Stimulated activated naive CD8-positive, alpha-beta T cell treated with anti-CD3 and anti-CD28 coated beads, Interleukin-15, amount 100 ng/mL, for 72 hours (primary cell): Measurements from ENCODE around the gene MPP4.
"Not testable (repeated sequence)": the region's sequence is repeated elsewhere in the genome, so short reads cannot be mapped to it uniquely, and the experiment has no call there.

Experiments
- ATAC-seq: fragments of 150-1000 bp; cut with Tn5 transposase; 2 replicates; pipeline ENCODE4 v1.10.0; 2021; ENCODE audit warnings: mild to moderate bottlenecking, moderate library complexity
- DNase-seq, 2 donors: peaks; one replicate each; pipeline ENCODE4 v3.0.0; 2021 to 2022
- H3K27ac Mint-ChIP-seq, 2 donors: one replicate each; pipeline ENCODE4 v1.8.0; 2022; ENCODE audit warnings: mild to moderate bottlenecking in 2 of 2, mixed read lengths in 2 of 2, moderate library complexity in 2 of 2
- H3K27me3 Mint-ChIP-seq: one replicate; pipeline ENCODE4 v1.8.0; 2022; ENCODE audit warnings: mixed read lengths
- H3K4me1 Mint-ChIP-seq: one replicate; pipeline ENCODE4 v1.8.0; 2022; ENCODE audit warnings: mild to moderate bottlenecking, mixed read lengths
- H3K4me3 Mint-ChIP-seq, 2 donors: one replicate each; pipeline ENCODE4 v1.8.0; 2022; ENCODE audit warnings: mild to moderate bottlenecking in 2 of 2, mixed read lengths in 2 of 2, moderate library complexity in 1 of 2
- H3K9me3 Mint-ChIP-seq, 2 donors: one replicate each; pipeline ENCODE4 v1.8.0; 2022; ENCODE audit warnings: mixed read lengths in 2 of 2

The MPP4 gene

GRCh38 chr2:201696151-201696659 is 2.2 kb downstream of the MPP4 start:
- Mint-ChIP-seq H3K4me3 (no peak overlapping the region), H3K4me1 (peaks cover 6% of the 10 kb centered on the region), H3K27me3 (no peaks in the 10 kb centered on the region), H3K9me3 (no peaks in the 10 kb centered on the region), H3K27ac (no peak overlapping the region)
- DNase-seq, result no peak
- ATAC-seq, result no peak

DNA sequence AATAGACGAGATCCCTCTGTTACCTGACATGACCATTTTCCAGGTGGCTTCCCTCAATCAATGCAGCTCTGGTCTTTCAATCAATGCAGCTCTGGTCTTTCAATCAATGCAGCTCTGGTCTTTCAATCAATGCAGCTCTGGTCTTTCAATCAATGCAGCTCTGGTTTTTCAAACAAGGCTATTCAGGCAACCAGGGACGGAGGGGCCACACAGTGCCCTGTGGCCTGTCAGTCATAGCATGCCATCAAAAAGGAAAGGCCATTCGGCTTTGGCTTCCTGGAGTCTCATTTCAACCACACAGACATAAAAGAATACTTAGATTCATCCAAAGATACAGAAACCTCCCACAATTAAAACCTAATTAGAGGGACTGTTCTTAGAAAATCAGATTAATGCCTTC is 13.3 kb downstream of the MPP4 start:
- H3K27ac Mint-ChIP-seq, result no peak overlapping the region
- ATAC-seq (no peak), DNase-seq (no peak)
- no peaks in the 10 kb centered on the region for H3K9me3 Mint-ChIP-seq
- no peaks in the 10 kb centered on the region for H3K27me3 Mint-ChIP-seq
- no peak overlapping the region for H3K4me3 Mint-ChIP-seq
- no peaks in the 10 kb centered on the region for H3K4me1 Mint-ChIP-seq

DNA sequence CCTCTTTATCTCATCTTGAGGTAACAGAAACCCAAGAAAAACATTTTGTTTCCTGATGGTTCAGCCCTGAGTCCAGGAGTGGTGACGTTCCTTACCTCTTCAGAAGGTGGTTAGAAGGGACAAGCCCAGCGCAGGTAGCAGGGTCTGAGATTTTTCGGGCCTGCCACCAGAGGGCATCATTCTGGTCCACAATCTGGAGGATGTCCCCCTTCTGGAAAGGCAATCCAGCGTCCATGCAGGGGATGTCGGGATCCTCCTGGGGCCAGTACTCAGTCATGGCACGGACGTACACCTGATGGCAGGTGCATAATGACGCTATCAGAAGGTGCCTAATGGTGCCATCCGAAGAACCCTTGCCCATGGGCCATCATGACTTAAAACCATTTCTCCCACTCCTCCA is 17.7 kb downstream of the MPP4 start:
- H3K4me3 Mint-ChIP-seq, result no peak overlapping the region
- DNase-seq, result peak in 1 of 2 donors; percentile 7
- H3K27ac Mint-ChIP-seq, result no peak overlapping the region
- H3K9me3 Mint-ChIP-seq, result no peaks in the 10 kb centered on the region
- ATAC-seq, result no peak
- no peaks in the 10 kb centered on the region for H3K4me1 Mint-ChIP-seq
- no peaks in the 10 kb centered on the region for H3K27me3 Mint-ChIP-seq

- no peak for ATAC-seq
- Mint-ChIP-seq H3K4me1 (no peaks in the 10 kb centered on the region), H3K9me3 (no peaks in the 10 kb centered on the region)
Observed at GRCh38 chr2:201678401-201678800, 20.0 kb downstream of the MPP4 start.

DNA sequence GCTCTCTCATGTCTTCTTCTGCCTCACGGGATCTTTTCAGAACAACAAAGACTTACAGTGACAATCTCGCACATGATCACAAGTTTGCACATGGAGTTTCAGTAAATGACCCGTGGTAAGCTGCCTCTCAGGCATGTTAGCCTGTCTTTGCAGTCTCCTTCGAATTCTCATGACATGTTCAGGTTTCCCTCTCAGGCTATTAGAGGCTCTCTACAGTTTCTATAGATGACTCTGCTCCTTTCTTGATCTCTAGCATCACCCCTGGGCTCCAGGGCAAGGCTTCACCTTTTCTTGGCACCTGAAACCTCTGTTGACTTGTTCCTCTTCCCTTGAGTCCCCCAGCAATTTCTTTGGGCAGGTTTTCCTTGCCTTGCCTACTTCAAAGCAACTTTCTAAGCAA is 23.0 kb downstream of the MPP4 start:
- Mint-ChIP-seq H3K27me3 (no peaks in the 10 kb centered on the region), H3K27ac (no peak overlapping the region), H3K9me3 (no peaks in the 10 kb centered on the region), H3K4me1 (no peaks in the 10 kb centered on the region), H3K4me3 (no peak overlapping the region)
- DNase-seq (no peak), ATAC-seq (no peak)

More at GRCh38 chr2:201678401-201678800, 20.0 kb downstream of the MPP4 start:
- DNase-seq, result no peak
- H3K27me3 Mint-ChIP-seq, result no peaks in the 10 kb centered on the region
- no peak overlapping the region for H3K4me3 Mint-ChIP-seq
- no peak overlapping the region for H3K27ac Mint-ChIP-seq

DNA sequence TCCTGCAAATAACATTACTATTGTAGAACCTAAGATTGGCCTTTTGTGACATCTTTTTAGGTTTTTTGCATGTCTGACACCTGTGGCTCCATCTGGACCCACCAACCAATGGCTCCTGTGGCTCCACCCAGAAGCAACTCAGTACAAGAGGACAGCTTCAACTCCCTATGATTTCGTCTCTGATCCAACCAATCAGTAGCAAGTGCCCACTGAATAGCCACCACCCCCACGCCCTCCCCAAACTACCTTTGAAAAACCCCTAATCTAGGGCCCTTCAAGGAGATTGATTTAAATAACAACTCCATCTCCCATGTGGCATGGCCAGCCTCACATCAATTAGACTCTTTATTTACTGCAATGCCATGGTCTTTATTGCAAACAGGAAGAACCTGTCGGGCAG is 23.6 kb downstream of the MPP4 start:
- H3K9me3 Mint-ChIP-seq, result no peaks in the 10 kb centered on the region
- DNase-seq (no peak), ATAC-seq (no peak)
- H3K4me3 Mint-ChIP-seq, result no peak overlapping the region
- no peaks in the 10 kb centered on the region for H3K4me1 Mint-ChIP-seq
- no peak overlapping the region for H3K27ac Mint-ChIP-seq
- H3K27me3 Mint-ChIP-seq, result no peaks in the 10 kb centered on the region

DNA sequence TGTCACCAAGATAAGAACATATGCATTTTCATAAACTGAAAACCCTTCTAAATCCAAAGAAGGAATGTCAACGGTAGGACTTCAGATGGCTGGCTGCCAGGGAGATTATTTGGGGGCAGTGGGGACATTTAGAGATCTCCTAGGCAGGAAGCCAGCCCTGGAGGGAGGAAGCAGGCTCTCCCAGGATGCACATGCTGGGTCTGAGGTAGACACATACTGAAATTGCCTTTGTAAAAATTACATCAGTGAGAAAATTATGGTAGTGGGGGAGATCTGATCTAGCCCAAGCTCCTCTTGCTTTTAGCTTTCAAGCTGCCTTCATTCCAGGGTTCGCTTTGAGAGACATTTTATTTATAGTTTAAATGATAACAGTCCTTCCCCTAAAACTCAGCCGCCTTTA is 24.1 kb downstream of the MPP4 start:
- H3K27ac Mint-ChIP-seq, result no peak overlapping the region
- H3K4me1 Mint-ChIP-seq, result no peaks in the 10 kb centered on the region
- H3K9me3 Mint-ChIP-seq, result no peaks in the 10 kb centered on the region
- peak; percentile 82 for ATAC-seq
- no peak for DNase-seq
- no peaks in the 10 kb centered on the region for H3K27me3 Mint-ChIP-seq
- no peak overlapping the region for H3K4me3 Mint-ChIP-seq

DNA sequence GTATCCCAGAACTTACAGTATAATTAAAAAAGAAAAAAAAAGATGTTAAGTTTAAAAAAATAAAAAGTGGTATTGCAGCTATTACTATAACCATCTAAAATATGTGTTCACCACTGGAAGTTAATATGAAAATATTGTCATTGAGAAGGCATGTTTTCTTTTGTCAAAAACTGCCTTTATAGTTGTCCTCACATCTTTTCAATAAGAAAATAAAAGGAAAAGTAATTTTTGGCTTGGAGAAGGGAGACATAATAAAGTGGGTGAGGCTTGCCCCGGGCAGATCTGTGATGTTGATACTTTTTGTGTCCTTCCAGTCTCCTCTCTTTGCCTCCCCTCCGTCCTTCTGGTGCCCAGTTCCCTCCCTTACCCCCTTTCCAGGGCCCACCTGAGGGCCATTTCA is 24.9 kb downstream of the MPP4 start:
- no peaks in the 10 kb centered on the region for H3K9me3 Mint-ChIP-seq
- no peak for DNase-seq
- no peak overlapping the region for H3K4me3 Mint-ChIP-seq
- no peak overlapping the region for H3K27ac Mint-ChIP-seq
- no peak for ATAC-seq
- H3K4me1 Mint-ChIP-seq, result no peaks in the 10 kb centered on the region
- H3K27me3 Mint-ChIP-seq, result no peaks in the 10 kb centered on the region

DNA sequence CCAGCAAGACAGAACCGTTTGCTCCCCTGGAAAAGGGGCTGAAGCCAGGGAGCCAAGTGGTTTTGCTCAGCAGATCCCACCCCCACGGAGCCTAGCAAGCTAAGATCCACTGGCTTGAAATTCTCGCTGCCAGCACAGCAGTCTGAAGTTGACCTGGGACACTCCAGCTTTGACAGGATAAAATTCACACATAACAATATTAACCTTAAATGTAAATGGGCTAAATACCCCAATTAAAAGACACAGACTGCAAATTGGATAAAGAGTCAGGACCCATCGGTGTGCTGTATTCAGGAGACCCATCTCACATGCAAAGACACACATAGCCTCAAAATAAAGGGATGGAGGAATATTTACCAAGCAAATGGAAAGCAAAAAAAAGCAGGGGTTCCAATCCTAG is 27.2 kb downstream of the MPP4 start:
- not testable (repeated sequence) for H3K4me1 Mint-ChIP-seq, H3K27me3 Mint-ChIP-seq, DNase-seq, ATAC-seq, H3K4me3 Mint-ChIP-seq, H3K27ac Mint-ChIP-seq, H3K9me3 Mint-ChIP-seq

DNA sequence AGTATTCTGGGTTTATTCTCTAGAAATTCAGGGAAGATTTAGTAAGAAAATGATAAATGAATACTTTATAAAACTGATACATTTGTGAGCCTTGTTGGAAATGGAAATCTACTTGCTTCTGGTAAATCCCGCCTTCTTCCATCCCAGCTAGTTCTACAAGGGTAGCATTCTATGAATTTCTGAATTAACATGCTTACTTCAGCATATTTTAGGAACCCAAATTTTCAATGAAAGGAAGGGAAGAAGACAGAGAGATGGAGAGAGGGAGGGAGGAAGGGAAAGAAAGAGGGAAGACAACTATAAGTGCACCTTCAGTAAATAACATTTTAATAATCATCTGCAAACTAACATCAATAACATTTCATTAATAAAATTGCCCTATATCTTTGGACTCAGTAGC is 28.6 kb downstream of the MPP4 start:
- no peak for ATAC-seq
- no peaks in the 10 kb centered on the region for H3K9me3 Mint-ChIP-seq
- no peaks in the 10 kb centered on the region for H3K27me3 Mint-ChIP-seq

GRCh38 chr2:201668402-201668910 is 30.0 kb downstream of the MPP4 start:
- Mint-ChIP-seq H3K4me1 (no peaks in the 10 kb centered on the region), H3K4me3 (no peak overlapping the region), H3K27ac (peak overlapping the region; percentile 21 to 42), H3K27me3 (no peaks in the 10 kb centered on the region), H3K9me3 (no peaks in the 10 kb centered on the region)
- DNase-seq (no peak), ATAC-seq (no peak)

More for the DNA sequence above, 28.6 kb downstream of the MPP4 start:
- Mint-ChIP-seq H3K4me1 (no peaks in the 10 kb centered on the region), H3K4me3 (no peak overlapping the region), H3K27ac (no peak overlapping the region)
- no peak for DNase-seq

GRCh38 chr2:201664334-201664733 is 34.1 kb downstream of the MPP4 start:
- Mint-ChIP-seq H3K4me1 (no peaks in the 10 kb centered on the region), H3K4me3 (no peak overlapping the region), H3K27me3 (no peaks in the 10 kb centered on the region), H3K9me3 (no peaks in the 10 kb centered on the region), H3K27ac (no peak overlapping the region)
- DNase-seq, result no peak
- ATAC-seq, result no peak

DNA sequence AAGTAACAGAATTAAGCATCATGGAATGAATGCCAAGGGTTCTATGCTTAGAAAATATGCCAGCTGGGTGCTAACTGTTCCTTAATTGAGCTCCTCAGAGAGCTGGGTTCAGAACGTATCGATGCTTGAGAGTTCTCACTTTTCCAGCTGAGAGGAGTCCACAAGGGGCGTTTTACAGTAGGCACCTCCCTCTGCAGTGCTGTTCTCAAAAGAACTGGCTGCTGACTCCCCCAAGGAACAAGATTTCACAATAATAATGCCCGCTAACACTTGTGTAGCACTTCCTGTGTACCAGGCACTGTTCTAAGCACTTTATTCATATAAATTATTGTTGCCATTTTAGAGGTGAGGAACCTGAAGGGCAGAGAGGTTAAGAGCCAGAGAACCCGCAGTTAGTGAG is 37.1 kb downstream of the MPP4 start:
- H3K4me1 Mint-ChIP-seq, result no peaks in the 10 kb centered on the region
- no peaks in the 10 kb centered on the region for H3K27me3 Mint-ChIP-seq
- no peak for DNase-seq
- no peak for ATAC-seq
- H3K27ac Mint-ChIP-seq, result no peak overlapping the region
- no peaks in the 10 kb centered on the region for H3K9me3 Mint-ChIP-seq
- H3K4me3 Mint-ChIP-seq, result no peak overlapping the region

- Mint-ChIP-seq H3K4me3 (no peak overlapping the region), H3K4me1 (no peaks in the 10 kb centered on the region), H3K9me3 (no peaks in the 10 kb centered on the region), H3K27me3 (no peaks in the 10 kb centered on the region), H3K27ac (no peak overlapping the region)
- no peak for ATAC-seq
- DNase-seq, result no peak
Observed at GRCh38 chr2:201660293-201660895, 38.0 kb downstream of the MPP4 start.

DNA sequence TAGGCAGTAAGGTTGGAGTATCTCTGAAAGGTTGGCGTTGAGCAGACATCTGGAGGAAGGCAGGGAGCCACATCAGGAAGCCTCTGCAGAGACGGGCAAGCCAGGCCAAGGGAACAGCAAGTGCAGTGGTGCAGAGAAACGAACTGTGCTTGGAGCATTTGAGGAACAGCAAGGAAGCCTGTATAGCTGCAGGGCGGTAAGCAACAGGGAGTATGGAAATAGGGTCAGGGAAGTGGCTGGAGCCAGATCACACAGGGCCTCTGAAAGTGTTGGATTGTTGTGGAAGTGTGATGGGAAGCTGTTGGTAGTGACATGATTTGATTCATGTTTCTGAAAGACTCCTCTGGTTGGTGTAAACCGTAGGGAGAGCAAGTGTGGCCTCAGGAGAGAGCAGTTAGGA is 41.7 kb downstream of the MPP4 start:
- Mint-ChIP-seq H3K4me1 (peaks cover 9% of the 10 kb centered on the region), H3K9me3 (no peaks in the 10 kb centered on the region), H3K4me3 (no peak overlapping the region), H3K27ac (no peak overlapping the region), H3K27me3 (peaks cover 14% of the 10 kb centered on the region)
- DNase-seq (no peak), ATAC-seq (no peak)

DNA sequence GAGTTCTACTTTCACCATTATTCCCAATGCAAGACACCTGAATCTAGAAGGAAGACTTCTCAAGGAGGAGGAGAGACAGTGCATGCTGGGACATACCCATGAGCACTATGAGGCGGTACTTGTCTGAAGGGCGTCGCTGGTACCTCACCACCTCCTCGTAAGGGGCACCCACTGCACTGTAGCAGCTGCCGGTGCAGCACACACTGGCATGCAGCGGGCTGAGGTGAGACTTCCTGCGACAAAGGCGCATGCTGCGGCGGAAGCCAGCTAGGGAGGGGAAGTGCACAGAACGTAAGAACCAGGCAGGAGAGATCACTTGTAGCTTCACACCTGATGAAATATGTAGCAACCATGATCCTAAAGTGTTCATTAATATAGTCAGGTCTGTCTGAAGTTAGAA is 42.3 kb downstream of the MPP4 start:
- DNase-seq, result no peak
- no peak for ATAC-seq
- Mint-ChIP-seq H3K9me3 (no peaks in the 10 kb centered on the region), H3K27me3 (peaks cover 14% of the 10 kb centered on the region), H3K4me3 (no peak overlapping the region), H3K4me1 (peaks cover 9% of the 10 kb centered on the region), H3K27ac (no peak overlapping the region)
